AG10803 (cell line): ENCODE results near the gene LTB4R2.

Experiments used
- DNase-seq: peaks from one replicate; pipeline ENCODE4 v3.0.0; 2010; ENCODE audit warnings: low read depth
- H3K4me3 ChIP-seq: 2 replicates; pipeline ENCODE4 v1.5.1; 2011; ENCODE audit warnings: mild to moderate bottlenecking, low read length, control low read depth
- CTCF ChIP-seq: conservative IDR thresholded peaks from 2 replicates; pipeline ENCODE4 v1.5.1; 2011; ENCODE audit warnings: mild to moderate bottlenecking, low read length, control low read depth, inconsistent platforms

Gene LTB4R2

GRCh38 chr14:24282736-24283135 lies 27.2 kb upstream of the LTB4R2 start:
- no peak for TF ChIP-seq CTCF
- DNase-seq, result no peak
- H3K4me3 ChIP-seq, result no peak overlapping the region

GRCh38 chr14:24283796-24284460 lies 26.0 kb upstream of the LTB4R2 start:
- no peak for TF ChIP-seq CTCF
- H3K4me3 ChIP-seq, result no peak overlapping the region
- no peak for DNase-seq

GRCh38 chr14:24284501-24285035 lies 25.4 kb upstream of the LTB4R2 start:
- no peak for DNase-seq

GRCh38 chr14:24285351-24285750 lies 24.6 kb upstream of the LTB4R2 start:
- DNase-seq, result peak; percentile 45

More at GRCh38 chr14:24284501-24285035, 25.4 kb upstream of the LTB4R2 start:
- H3K4me3 ChIP-seq, result no peak overlapping the region
- TF ChIP-seq CTCF, result no peak

GRCh38 chr14:24286996-24287395 lies 22.9 kb upstream of the LTB4R2 start:
- DNase-seq, result no peak
- no peak overlapping the region for H3K4me3 ChIP-seq
- TF ChIP-seq CTCF, result no peak

More at GRCh38 chr14:24285351-24285750, 24.6 kb upstream of the LTB4R2 start:
- TF ChIP-seq CTCF, result no peak
- H3K4me3 ChIP-seq, result no peak overlapping the region

GRCh38 chr14:24289649-24290280 lies 20.2 kb upstream of the LTB4R2 start:
- no peak for DNase-seq
- no peak overlapping the region for H3K4me3 ChIP-seq
- TF ChIP-seq CTCF, result no peak

GRCh38 chr14:24290746-24291145 lies 19.2 kb upstream of the LTB4R2 start:
- no peak overlapping the region for H3K4me3 ChIP-seq
- no peak for TF ChIP-seq CTCF
- no peak for DNase-seq
